ENCODE data around the gene SMCHD1.
"Not testable (repeated sequence)": the region's sequence is repeated elsewhere in the genome, so short reads cannot be mapped to it uniquely, and the experiment has no call there.

SMCHD1 gene

GRCh38 chr18:2818281-2818680 is 162.8 kb downstream of the SMCHD1 start:
- DNase-seq (ENCODE audit: low read depth) = no peak

- DNase-seq (ENCODE audit: low read depth) = no peak
Measured at GRCh38 chr18:2821695-2822094, 166.2 kb downstream of the SMCHD1 start.

DNA sequence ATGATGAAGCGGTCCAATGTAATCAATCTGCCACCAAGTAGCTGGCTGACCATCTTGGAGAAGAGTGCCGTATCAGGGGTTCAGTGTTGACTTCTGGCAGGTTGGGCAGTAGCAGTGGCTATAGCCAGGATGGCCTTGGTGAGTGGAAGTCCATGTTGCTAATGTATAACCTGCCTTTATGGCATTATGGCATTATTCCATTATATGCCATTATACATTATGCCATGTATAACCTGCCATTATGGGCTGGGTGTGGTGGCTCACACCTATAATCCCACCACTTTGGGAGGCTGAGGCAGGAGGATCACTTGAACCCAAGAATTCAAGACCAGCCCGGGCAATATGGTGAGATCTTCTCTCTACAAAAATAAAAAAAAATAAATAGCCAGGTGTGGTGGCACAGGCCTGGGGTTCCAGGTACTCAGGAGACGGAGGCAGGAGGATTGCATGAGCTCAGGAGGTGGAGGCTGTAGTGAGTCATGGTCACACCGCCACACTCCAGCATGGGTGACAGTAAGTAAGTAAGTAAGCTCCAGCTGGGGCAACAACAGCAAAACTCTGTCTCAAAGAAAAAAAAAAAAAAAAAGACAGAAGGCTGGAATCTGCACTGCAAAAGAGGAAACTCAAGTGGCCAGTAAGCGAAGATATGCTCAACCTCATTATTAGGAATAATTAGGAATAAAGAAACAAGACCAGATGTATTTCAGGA is 166.8 kb downstream of the SMCHD1 start:
- DNase-seq (ENCODE audit: low read depth) = no peak

DNA sequence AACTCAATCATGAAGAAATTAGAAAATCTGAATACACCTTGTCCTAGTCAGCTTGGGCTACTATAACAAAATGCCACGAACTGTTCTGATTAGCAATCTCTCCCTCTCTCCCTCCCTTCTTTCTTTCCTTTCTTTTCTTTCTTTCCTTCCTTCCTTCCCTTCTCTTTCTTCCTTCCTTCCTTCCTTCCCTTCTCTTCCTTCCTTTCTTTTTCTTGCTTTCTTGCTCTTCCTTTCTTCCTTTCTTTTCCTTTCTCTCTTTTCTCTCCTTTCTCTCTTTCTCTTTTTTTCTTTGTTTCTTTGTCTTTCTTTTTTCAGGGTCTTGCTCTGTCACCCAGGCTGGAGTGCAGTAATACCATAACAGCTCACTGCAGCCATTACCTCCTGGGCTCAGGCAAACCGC is 167.7 kb downstream of the SMCHD1 start:
- no peak for DNase-seq (ENCODE audit: low read depth)

DNA sequence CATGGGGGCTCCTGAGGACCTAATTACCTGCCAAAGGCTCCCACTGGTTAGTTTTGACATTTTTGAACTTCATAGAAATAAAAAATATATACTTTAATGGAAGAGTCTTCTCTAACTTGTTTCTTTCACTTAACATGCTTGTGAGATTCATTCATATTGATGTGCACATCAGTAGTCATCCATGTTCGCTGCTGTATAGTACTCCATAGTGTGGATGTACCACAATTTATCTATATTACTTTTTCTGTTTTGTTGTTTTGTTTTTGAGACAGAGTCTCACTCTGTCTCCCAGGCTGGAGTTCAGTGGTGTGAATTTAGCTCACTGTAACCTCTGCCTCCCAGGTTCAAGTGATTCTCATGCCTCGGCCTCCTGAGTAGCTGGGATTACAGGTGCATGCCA is 168.4 kb downstream of the SMCHD1 start:
- no peak for DNase-seq (ENCODE audit: low read depth)

GRCh38 chr18:2824865-2825264 is 169.3 kb downstream of the SMCHD1 start:
- DNase-seq (ENCODE audit: low read depth) = no peak

DNA sequence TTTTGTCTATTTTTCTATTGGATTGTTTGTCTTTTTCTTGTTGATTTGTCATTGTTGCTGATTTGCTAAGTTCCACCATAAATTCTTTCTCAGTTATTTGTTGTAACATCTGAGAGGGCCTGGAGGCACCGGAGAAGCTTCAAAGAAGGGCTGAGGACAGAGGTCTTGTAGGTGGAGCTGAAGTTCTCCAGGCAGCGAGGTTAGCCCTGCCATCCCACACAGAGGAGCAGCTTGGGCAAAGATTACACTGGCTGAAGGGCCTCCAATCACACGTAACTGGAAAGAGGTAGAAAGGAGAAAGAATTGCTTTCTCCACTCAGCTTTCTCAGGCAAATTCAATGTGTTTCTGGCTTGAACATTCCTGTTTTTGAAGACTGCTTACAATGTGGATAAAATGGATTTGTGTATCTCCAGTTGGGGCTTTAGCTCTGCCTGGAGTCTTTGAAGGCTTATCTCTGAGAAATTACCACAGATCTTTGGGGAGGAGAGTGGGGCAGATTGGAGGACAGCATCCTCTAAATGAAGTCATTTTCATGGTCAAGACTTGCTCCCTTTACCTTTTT is 170.2 kb downstream of the SMCHD1 start:
- DNase-seq (ENCODE audit: low read depth) = no peak

- no peak for DNase-seq (ENCODE audit: low read depth)
Measured at GRCh38 chr18:2826581-2826980, 171.1 kb downstream of the SMCHD1 start.

- DNase-seq (ENCODE audit: low read depth) = no peak
Measured at GRCh38 chr18:2827061-2827460, 171.5 kb downstream of the SMCHD1 start.

DNA sequence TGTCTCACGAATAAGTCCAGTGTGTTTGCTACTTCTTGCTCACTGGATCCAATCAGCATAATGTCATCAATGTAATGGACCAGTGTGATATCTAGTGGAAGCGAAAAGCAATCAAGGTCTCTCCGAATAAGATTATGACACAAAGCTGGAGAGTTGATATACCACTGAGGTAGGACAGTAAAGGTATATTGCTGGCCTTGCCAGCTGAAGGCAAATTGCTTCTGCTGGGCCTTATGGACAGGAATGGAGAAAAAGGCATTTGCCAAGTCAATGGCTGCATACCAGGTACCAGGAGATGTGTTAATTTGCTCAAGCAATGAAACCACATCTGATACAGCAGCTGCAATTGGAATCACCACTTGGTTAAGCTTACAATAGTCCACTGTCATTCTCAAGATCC is 180.6 kb downstream of the SMCHD1 start:
- not testable (repeated sequence) for DNase-seq (ENCODE audit: low read depth)

DNA sequence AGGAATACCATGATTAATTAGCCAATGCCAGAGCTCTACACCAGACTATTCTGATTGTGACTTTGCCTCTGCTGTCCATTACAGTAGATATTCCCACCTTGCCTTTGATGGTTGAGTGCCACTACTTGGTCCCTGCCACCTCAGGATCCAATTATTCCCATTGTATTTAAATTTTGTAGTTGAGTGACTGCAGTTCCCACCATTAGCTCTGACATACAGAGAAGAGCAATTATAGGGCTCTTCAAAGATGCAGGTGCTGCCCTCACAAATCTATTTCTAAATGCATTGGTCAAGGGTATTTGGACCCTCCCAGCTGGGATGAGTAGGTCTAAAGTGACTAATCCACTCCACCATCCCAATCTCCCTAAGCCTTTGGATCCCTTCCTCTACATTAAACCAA is 181.8 kb downstream of the SMCHD1 start:
- not testable (repeated sequence) for DNase-seq (ENCODE audit: low read depth)

GRCh38 chr18:2839202-2839601 is 183.7 kb downstream of the SMCHD1 start:
- DNase-seq (ENCODE audit: low read depth) = no peak

- DNase-seq (ENCODE audit: low read depth) = no peak
Measured at GRCh38 chr18:2840521-2840920, 185.0 kb downstream of the SMCHD1 start.

DNA sequence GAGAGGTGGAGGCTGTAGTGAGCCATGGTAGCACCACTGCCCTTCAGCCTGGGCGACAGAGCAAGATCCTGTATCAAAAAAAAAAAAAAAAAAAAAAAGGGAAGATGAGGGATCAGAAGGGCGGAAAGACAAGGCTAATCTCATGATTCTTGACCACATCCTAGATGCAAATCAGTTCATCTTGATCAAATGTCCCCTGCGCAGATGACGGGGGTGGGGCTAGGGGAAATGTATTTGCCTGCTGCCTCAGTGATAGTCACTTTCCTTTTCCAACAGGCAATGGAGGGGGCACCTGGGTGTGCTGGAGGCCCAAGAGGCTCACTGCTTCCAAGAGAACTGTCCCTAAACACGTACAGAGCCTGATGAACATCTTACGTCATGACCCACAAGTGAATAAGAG is 187.6 kb downstream of the SMCHD1 start:
- no peak for DNase-seq (ENCODE audit: low read depth)

GRCh38 chr18:2845172-2845571 is 189.6 kb downstream of the SMCHD1 start:
- no peak for DNase-seq (ENCODE audit: low read depth)

GRCh38 chr18:2846636-2847316 is 191.2 kb downstream of the SMCHD1 start, which contains the start of gene EMILIN2:
Gene EMILIN2, plus strand, starts transcription at chr18:2847006. Its CDS starts 183 bp downstream, at chr18:2847189.
- no peak for DNase-seq (ENCODE audit: low read depth)

DNA sequence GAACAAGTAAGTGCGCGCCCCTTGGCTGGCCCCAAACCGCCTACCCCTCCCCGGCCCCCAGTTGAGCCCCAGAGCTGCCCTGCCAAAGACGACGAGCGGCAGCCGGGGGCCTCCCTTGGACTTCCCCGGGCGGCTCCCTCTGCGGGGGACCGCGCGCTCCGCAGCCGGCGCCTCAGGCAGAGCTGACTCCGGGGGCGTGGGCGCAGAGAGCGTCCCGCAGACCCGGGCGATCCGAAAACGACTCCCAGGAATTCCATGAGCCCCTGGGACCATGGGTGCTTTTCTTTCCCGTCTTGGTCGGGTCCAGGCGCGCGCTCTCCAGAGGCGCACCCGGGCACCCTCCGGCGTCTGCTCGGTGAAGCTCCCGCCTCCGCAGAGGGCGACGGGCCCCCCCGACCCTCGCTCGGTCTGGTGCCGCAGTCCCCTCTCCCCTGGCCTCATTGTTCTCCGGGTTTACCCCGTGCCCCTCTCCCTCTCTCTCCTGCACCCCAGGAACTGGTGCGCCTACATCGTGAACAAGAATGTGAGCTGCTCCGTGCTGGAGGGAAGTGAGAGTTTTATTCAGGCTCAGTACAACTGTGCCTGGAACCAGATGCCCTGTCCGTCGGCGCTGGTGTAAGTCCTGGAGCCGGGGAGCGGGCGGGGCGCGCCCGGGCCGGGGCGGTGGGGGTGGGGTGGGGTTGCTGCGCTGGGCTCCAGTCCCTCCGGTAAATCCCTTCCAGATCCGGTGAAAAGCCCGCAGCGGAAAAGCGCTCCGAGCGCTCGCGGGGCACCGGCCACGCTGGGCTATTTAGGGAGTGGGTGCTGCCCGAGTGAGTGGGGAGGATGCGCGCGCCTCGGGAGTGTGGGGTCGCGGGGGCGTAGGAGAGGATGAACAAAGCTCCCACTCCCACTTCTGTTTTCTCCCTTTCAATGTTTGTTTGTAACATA is 192.1 kb downstream of the SMCHD1 start:
- no peak for DNase-seq (ENCODE audit: low read depth)

DNA sequence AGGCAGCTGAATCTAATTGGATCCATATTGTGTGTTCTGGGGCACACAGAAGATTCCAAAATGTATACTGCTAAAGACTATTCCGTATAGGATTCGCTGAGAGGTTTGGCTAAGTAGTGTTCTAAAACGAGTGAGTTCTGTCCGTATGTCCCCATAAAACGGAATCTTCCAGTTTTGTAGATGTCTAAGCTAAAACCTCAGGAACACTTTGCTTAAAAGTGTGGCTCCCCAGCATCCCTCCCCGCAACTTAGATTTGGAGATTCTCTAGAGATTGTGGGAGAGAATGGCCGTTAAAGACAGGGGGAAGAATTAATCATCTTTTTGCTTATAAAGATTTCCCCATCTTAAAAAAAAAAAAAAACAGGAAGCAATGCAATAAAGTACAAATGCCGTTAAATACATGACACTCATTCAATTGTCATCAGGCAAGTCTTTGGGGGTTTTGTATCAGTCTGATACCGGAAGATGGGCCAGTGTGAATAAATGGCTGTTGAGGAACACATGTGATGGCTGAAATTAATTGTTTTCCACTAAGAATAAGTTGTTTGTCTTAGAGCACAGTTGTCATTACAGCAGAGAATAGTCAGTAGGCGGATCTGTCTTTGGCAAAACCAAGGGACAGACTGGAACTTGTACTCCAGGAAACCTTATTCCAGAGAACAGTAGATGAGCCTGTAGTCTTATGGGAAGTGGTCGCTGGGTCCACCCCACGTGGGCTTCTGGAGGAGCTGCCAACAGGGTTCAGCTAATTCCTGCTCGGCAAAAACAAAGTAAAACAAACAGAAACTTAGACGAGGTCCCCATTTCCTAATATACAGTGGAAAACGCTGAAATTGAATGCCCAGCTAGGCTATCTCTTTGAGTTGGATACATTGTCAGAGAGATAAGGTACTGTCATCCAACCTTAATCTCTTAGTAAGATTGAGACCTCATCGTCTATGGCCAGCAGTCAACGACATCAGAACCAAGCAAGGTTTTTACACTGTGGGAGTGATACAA is 193.0 kb downstream of the SMCHD1 start:
- DNase-seq (ENCODE audit: low read depth) = no peak

DNA sequence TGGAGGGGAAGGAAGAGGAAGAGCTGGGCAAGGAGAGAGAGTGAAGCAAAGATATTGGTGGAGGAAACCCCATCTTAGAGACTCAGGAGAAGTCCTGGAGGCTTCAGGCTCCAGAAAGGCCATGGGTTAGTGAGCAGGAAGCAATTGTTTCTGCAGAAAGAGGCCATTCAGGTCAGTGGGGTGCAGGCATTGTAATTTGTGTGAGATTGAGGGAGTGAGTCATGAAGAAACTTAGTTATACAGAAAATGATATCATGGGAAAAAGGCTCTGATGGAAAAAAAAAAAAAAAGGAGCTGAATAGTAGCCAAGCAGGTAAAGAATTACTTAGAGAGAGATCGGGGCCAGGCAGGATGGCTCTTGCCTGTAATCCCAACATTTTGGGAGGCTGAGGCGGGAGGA is 195.3 kb downstream of the SMCHD1 start:
- no peak for DNase-seq (ENCODE audit: low read depth)

GRCh38 chr18:2851771-2852170 is 196.2 kb downstream of the SMCHD1 start:
- DNase-seq (ENCODE audit: low read depth) = no peak

- not testable (repeated sequence) for DNase-seq (ENCODE audit: low read depth)
Measured at GRCh38 chr18:2852460-2852859, 196.9 kb downstream of the SMCHD1 start.

Measured in stimulated activated CD8-positive, alpha-beta memory T cell treated with anti-CD3 and anti-CD28 coated beads, Interleukin-7, amount 100 ng/mL, for 24 hours (primary cell).